ENCODE measurements around the gene TMEM187.
"Not testable (repeated sequence)": the region's sequence is repeated elsewhere in the genome, so short reads cannot be mapped to it uniquely, and the experiment has no call there.

GRCh38 chrX:153994398-153994797 is 21.8 kb downstream of the TMEM187 start:
- not testable (repeated sequence) for TF ChIP-seq CTCF (IDR thresholded peaks at IDR 0.05); ZFX (IDR thresholded peaks at IDR 0.05; ENCODE audit: borderline replicate concordance)

Data from 22Rv1 (cell line).